Common myeloid progenitor, CD34-positive (primary cell): ENCODE measurements around the gene IQGAP2.

Source experiments
- CTCF ChIA-PET: fragments of 350-600 bp; sonication (Branson Sonifier 250); formaldehyde crosslinking; loops from one replicate; lab custom pipeline; 2021; ENCODE audit warnings: antibody characterized with exemption; lab: Charles Lee
- POLR2A ChIA-PET: fragments of 350-600 bp; sonication (Branson Sonifier 250); formaldehyde crosslinking; loops from one replicate; lab custom pipeline; 2021; ENCODE audit warnings: antibody characterized with exemption; lab: Charles Lee
- DNase-seq, 3 donors: peaks; one replicate each; pipeline versions ENCODE4 v3.0.0 to v3.0.0-alpha.2; 2013
- H3K27ac ChIP-seq, 2 experiments: 1 replicate in 1 of 2; 2 replicates in 1 of 2; pipeline ENCODE4 v1.7.0; 2013; ENCODE audit warnings: inconsistent platforms in 2 of 2, low read length in 2 of 2, mild to moderate bottlenecking in 2 of 2, low read depth in 1 of 2, moderate library complexity in 1 of 2; ENCODE audit not compliant: severe bottlenecking in 2 of 2, insufficient read depth in 1 of 2, poor library complexity in 1 of 2
- H3K27me3 ChIP-seq, 5 experiments: replicated peaks in 2 of 5; 1 replicate in 3 of 5; 2 replicates in 2 of 5; pipeline versions ENCODE4 v1.6.1 to v1.7.0; 2013; ENCODE audit warnings: low read length in 4 of 5, mild to moderate bottlenecking in 2 of 5, moderate library complexity in 2 of 5, inconsistent platforms in 1 of 5; ENCODE audit not compliant: insufficient read depth in 5 of 5, control insufficient read depth in 4 of 5
- H3K36me3 ChIP-seq, 4 experiments: 1 replicate in 2 of 4; 2 replicates in 2 of 4; pipeline versions ENCODE4 v1.6.1 to v1.7.0; 2013; ENCODE audit warnings: low read length in 3 of 4, control low read depth in 1 of 4, mild to moderate bottlenecking in 1 of 4; ENCODE audit not compliant: control insufficient read depth in 4 of 4, insufficient read depth in 4 of 4
- H3K4me1 ChIP-seq, 4 experiments: 1 replicate in 3 of 4; 2 replicates in 1 of 4; pipeline versions ENCODE4 v1.6.1 to v1.7.1; 2013; ENCODE audit warnings: low read length in 3 of 4, mild to moderate bottlenecking in 3 of 4, control low read depth in 1 of 4, inconsistent platforms in 1 of 4, moderate library complexity in 1 of 4; ENCODE audit not compliant: control insufficient read depth in 4 of 4, insufficient read depth in 4 of 4; ENCODE audit errors: control extremely low read depth in 1 of 4
- H3K4me3 ChIP-seq, 7 experiments: 1 replicate in 4 of 7; 2 replicates in 3 of 7; pipeline versions ENCODE4 v1.5.1 to v1.7.0; 2013; ENCODE audit warnings: mild to moderate bottlenecking in 7 of 7, low read length in 6 of 7, moderate library complexity in 6 of 7, inconsistent platforms in 2 of 7, low read depth in 2 of 7, control low read depth in 1 of 7; ENCODE audit not compliant: insufficient read depth in 4 of 7, control insufficient read depth in 1 of 7; ENCODE audit errors: extremely low read depth in 1 of 7
- H3K9me3 ChIP-seq, 5 experiments: 1 replicate in 4 of 5; 2 replicates in 1 of 5; pipeline versions ENCODE4 v1.6.1 to v1.7.1; 2013; ENCODE audit warnings: low read length in 4 of 5, mild to moderate bottlenecking in 2 of 5, inconsistent platforms in 1 of 5, low read depth in 1 of 5, moderate library complexity in 1 of 5; ENCODE audit not compliant: control insufficient read depth in 4 of 5, insufficient read depth in 2 of 5; ENCODE audit errors: control extremely low read depth in 1 of 5
- WGBS: methylation state at CpG from one replicate; pipeline ENCODE4 v1.1.5; 2013; ENCODE audit not compliant: insufficient coverage; 5-methylcytosine and 5-hydroxymethylcytosine counted together

IQGAP2 gene

DNA sequence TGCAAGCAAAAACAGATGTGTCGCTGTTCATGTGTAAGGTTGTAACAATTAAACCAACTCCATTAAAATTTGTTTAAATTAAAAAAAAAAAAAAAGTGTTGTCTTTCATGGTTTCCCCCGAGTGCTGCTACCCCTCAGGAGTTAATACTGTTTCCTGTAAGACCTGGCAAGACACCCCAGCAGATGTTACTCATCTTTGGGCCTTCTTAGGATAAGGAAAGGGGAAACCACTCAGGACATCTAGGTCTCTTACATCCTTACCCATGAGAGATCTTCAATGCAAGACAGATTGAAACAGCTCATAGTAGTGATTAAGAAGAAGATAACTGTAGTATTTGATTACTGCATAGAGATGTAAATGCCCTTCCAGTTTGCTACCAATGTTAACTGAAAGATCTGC, 279.3 kb downstream of the IQGAP2 start:
- no peaks in the 10 kb centered on the region for H3K27me3 ChIP-seq
- peak in 1 of 3 donors; percentile 32 for DNase-seq
- ChIA-PET CTCF (interaction anchor here (0.8 to 4.4 kb wide), 4 partner anchors 11 to 92 kb away, joined by 3 to 25 read pairs (median 4); no protein-coding TSS in a partner anchor), POLR2A (interaction anchor here (1.0 kb wide), 1 partner anchor 56 kb away, joined by 3 read pairs; no protein-coding TSS in a partner anchor)
- no peak overlapping the region for H3K27ac ChIP-seq
- H3K9me3 ChIP-seq, result no peaks in the 10 kb centered on the region
- peaks cover 0 to 41% (median 12%) of the 10 kb centered on the region in 4 experiments for H3K4me1 ChIP-seq
- no CpG with 5 or more reads among the region's 2 CpGs for WGBS
- peaks cover 22 to 76% (median 42%) of the 10 kb centered on the region in 4 experiments for H3K36me3 ChIP-seq
- no peak overlapping the region for H3K4me3 ChIP-seq

DNA sequence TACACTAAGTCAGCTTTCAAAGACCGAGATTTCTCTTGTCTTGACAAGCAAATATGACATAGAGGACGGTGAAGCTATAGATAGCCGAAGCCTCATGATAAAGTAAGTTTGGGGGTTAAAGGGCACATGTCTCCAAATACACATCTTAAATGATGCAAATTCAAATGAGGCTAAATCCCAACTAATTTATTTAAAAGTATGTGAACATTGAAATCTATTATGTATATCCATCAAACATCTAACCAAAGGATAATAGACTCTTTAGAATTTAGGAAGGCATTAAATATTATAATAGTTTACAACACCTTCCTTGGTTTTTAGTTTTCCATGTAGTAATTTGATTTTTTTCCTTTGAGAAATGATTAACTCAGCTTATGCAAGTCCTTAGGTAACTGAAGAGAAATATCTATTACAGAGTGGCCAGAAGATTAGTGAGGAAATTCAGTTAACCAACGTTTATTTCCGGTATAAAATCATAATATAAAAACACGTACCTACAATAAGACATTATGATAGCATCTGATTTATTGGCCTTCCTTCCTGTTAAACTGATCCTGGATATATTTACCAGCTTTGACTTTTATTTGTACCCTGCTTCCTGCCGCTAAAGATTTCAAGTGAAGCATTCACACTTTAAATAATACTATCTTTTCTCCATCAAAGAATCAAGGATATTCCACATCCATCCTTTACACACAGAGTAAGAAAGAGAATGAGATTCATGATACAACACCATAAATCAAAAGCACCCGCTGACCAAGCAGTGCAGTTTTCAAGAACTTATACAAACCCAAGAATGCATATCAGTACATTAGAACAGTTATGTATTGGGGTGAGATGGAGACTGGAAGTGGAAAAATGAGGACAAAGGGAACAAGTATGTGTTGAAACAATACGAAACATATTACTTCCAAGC, 281.0 kb downstream of the IQGAP2 start:
- Histone ChIP-seq H3K4me1 (peaks cover 0 to 41% (median 12%) of the 10 kb centered on the region in 4 experiments), H3K36me3 (peaks cover 25 to 74% (median 42%) of the 10 kb centered on the region in 4 experiments), H3K9me3 (no peaks in the 10 kb centered on the region), H3K4me3 (no peak overlapping the region), H3K27me3 (no peaks in the 10 kb centered on the region), H3K27ac (peak overlapping the region in 1 of 2 experiments; percentile 12)
- ChIA-PET CTCF (interaction anchor here (1.1 to 4.4 kb wide), 2 partner anchors 12 to 15 kb away, joined by 3 to 25 read pairs; no protein-coding TSS in a partner anchor), POLR2A (interaction anchor here (0.9 kb wide), 1 partner anchor 16 kb away, joined by 3 read pairs; no protein-coding TSS in a partner anchor)
- DNase-seq, result peak in 2 of 3 donors; percentile 23 to 43
- WGBS, result 0% methylated on average over 2 of the region's 9 CpGs

DNA sequence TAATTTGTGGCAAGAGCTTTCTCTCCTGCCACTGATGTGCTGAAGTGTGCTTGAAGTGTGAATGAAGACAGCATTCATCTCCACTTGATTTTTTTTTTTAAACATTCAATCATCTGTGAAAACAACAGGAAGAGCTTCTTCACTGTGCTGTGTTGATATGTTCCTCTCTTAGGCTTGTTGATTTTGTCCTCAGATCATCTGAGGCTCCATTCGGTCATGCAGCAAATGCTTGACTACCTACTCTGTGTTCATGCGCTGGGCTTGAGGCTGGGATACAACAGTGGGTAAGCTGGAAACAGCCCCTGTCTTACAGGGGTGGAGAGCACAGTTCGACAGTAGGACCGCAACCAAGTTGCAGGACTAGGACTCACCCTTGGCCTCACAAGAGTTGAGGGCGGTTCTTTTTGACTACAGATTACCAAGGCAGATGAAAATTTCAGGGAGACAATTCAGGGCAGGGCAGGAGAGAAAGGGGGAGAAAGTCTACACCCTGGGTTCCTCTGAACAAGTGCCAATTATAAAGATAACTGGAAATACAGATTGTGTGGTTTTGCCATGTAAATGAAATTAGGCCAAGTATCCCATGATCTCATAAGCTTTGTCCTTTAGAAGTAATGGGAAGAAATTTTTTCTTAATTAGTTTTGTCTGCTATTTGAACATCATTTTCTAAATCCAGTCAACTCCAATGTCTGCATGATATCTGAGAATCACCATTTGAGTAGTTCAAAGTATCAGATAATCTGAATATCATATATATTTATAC, 281.9 kb downstream of the IQGAP2 start:
- peak overlapping the region in 1 of 2 experiments; percentile 12 for H3K27ac ChIP-seq
- H3K4me3 ChIP-seq, result peak overlapping the region in 1 of 7 experiments; percentile 11
- H3K4me1 ChIP-seq, result peaks cover 0 to 41% (median 12%) of the 10 kb centered on the region in 4 experiments
- peaks cover 31 to 75% (median 47%) of the 10 kb centered on the region in 4 experiments for H3K36me3 ChIP-seq
- CTCF ChIA-PET, result interaction anchor here (4.4 kb wide), 1 partner anchor 13 kb away, joined by 25 read pairs; no protein-coding TSS in a partner anchor
- peak in 1 of 3 donors; percentile 28 for DNase-seq
- H3K9me3 ChIP-seq, result no peaks in the 10 kb centered on the region
- no peaks in the 10 kb centered on the region for H3K27me3 ChIP-seq
- WGBS, result 77% methylated on average over 5 of the region's 5 CpGs
- POLR2A ChIA-PET, result no interaction called here

DNA sequence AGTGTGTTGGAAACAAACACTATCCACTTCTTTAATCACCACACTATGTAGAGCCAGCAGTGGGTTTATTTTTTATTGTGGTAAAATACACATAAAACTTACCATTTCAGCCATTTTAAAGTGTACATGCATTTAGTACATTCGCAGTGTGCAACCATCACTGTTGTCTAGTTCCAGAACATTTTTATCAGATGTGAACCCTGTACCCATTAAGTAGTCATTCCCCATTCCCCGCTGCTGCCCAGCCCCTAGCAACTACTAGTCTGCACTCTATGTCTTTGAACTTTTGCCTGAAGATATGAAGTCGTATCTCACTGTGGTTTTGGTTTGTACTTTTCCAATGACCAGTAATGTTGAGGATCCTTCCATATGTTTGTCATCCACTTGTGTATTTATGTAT, 282.6 kb downstream of the IQGAP2 start:
- Histone ChIP-seq H3K4me1 (peaks cover 0 to 41% (median 12%) of the 10 kb centered on the region in 4 experiments), H3K27me3 (no peaks in the 10 kb centered on the region), H3K9me3 (no peaks in the 10 kb centered on the region), H3K4me3 (no peak overlapping the region), H3K36me3 (peaks cover 31 to 75% (median 52%) of the 10 kb centered on the region in 4 experiments), H3K27ac (no peak overlapping the region)
- ChIA-PET POLR2A (no interaction called here), CTCF (no interaction called here)
- no peak for DNase-seq
- 100% methylated on average over 3 of the region's 3 CpGs for WGBS

DNA sequence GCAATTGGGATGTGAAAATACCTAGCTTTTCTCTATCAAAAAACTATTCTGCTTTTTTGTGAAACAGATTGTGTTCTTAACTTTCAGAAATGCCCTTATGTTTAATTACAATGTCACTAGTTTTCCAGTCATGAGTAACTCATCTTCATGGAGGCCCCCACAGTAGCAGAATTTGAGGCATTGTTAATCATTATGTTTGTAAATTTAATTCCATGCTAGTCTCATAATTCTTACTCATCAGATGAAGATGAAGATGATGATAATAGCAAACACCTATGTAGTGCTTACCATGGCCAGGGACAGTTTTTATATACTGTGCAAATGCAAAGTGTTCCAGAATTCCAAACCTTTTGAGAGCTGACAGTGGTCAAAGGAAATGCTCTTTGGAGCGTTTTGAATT, 285.1 kb downstream of the IQGAP2 start:
- no peak for DNase-seq
- Histone ChIP-seq H3K27ac (no peak overlapping the region), H3K27me3 (no peaks in the 10 kb centered on the region), H3K4me3 (no peak overlapping the region), H3K9me3 (no peaks in the 10 kb centered on the region), H3K4me1 (peaks cover 0 to 26% (median 8%) of the 10 kb centered on the region in 4 experiments), H3K36me3 (peaks cover 42 to 87% (median 58%) of the 10 kb centered on the region in 4 experiments)
- ChIA-PET POLR2A (no interaction called here), CTCF (interaction anchor here (1.0 to 2.1 kb wide), 2 partner anchors 34 to 86 kb away, joined by 3 to 5 read pairs; no protein-coding TSS in a partner anchor)
- 100% methylated on average over 1 of the region's 1 CpG for WGBS

DNA sequence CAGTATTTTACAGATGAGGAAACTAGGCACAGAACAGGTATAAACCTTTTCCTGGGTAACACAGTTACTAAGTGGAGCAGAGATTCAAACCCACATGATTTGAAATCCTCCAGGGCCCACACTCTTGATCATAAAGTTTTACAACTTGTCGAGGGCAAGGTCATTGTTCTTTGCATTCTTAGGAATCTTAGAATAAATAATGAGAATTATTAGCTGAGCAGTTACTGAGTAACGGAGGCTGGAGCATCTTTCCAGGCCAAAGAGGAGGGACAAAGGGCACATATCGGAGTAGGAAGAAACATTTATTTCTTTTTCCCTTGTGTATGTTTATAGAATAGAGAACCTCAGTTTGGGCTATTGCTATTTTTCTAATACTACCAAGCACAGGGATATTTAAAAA, 285.8 kb downstream of the IQGAP2 start:
- ChIA-PET CTCF (interaction anchor here (1.3 to 1.4 kb wide), 2 partner anchors 16 to 22 kb away, joined by 3 read pairs; no protein-coding TSS in a partner anchor), POLR2A (no interaction called here)
- WGBS, result 100% methylated on average over 2 of the region's 3 CpGs
- Histone ChIP-seq H3K36me3 (peaks cover 46 to 88% (median 60%) of the 10 kb centered on the region in 4 experiments), H3K27me3 (no peaks in the 10 kb centered on the region), H3K4me1 (peaks cover 0 to 20% (median 5%) of the 10 kb centered on the region in 4 experiments), H3K9me3 (no peaks in the 10 kb centered on the region), H3K27ac (no peak overlapping the region), H3K4me3 (no peak overlapping the region)
- no peak for DNase-seq
